Measurements from ENCODE around the gene ANKRD34B. TPM values are rescaled to one million over a fixed set of nuclear protein-coding genes. Genes with fewer than 3 reads are reported as not detected.

The ANKRD34B gene
- total and polyA plus RNA-seq, 12 donors = 0.13 TPM; not detected in 11

- intact Hi-C loops (cut with DNase I) = no loop called here
- TF ChIP-seq CTCF (IDR thresholded peaks at IDR 0.05) = no peak
- Histone ChIP-seq H3K36me3 (no peaks in the 10 kb centered on the region), H3K4me1 (no peaks in the 10 kb centered on the region), H3K27ac (no peak overlapping the region), H3K4me3 (no peak overlapping the region), H3K27me3 (no peaks in the 10 kb centered on the region), H3K9me3 (peaks cover 0 to 4% (median 0%) of the 10 kb centered on the region in 11 donors)
- ATAC-seq (no peak), DNase-seq (no peak)
- 80% methylated on average over 17 of the region's 17 CpGs for WGBS, 2 donors
These were observed 45.3 kb upstream of the ANKRD34B start for GRCh38 chr5:80615266-80615914.

GRCh38 chr5:80609692-80610091 lies 39.6 kb upstream of the ANKRD34B start:
- Histone ChIP-seq H3K27ac (no peak overlapping the region), H3K9me3 (peaks cover 0 to 21% (median 0%) of the 10 kb centered on the region in 11 donors), H3K4me3 (no peak overlapping the region), H3K36me3 (no peaks in the 10 kb centered on the region), H3K27me3 (no peaks in the 10 kb centered on the region), H3K4me1 (no peaks in the 10 kb centered on the region)
- TF ChIP-seq CTCF (IDR thresholded peaks at IDR 0.05) = no peak
- intact Hi-C loops (cut with DNase I) = no loop called here
- ATAC-seq = no peak
- WGBS, 2 donors = 77 to 89% methylated on average over 1 of the region's 1 CpG
- no peak for DNase-seq

GRCh38 chr5:80608731-80609130 lies 38.7 kb upstream of the ANKRD34B start:
- DNase-seq (no peak), ATAC-seq (no peak)
- 96 to 97% methylated on average over 1 of the region's 1 CpG for WGBS, 2 donors
- intact Hi-C loops (cut with DNase I) = no loop called here
- Histone ChIP-seq H3K27me3 (no peaks in the 10 kb centered on the region), H3K4me1 (no peaks in the 10 kb centered on the region), H3K36me3 (no peaks in the 10 kb centered on the region), H3K27ac (no peak overlapping the region), H3K9me3 (peaks cover 0 to 21% (median 0%) of the 10 kb centered on the region in 11 donors), H3K4me3 (no peak overlapping the region)
- TF ChIP-seq CTCF (IDR thresholded peaks at IDR 0.05) = no peak

GRCh38 chr5:80607832-80608231 lies 37.8 kb upstream of the ANKRD34B start:
- ATAC-seq (no peak), DNase-seq (no peak)
- Histone ChIP-seq H3K27me3 (no peaks in the 10 kb centered on the region), H3K9me3 (peaks cover 0 to 21% (median 0%) of the 10 kb centered on the region in 11 donors), H3K4me3 (no peak overlapping the region), H3K27ac (no peak overlapping the region), H3K36me3 (no peaks in the 10 kb centered on the region), H3K4me1 (no peaks in the 10 kb centered on the region)
- intact Hi-C loops (cut with DNase I) = no loop called here
- no peak for TF ChIP-seq CTCF (IDR thresholded peaks at IDR 0.05)

Measured in heart right ventricle (tissue), 16 donors.